ENCODE data around the gene FSIP1. TPM values are rescaled to one million over a fixed set of nuclear protein-coding genes. Genes with fewer than 3 reads are reported as not detected.

Gene FSIP1
- 1 to 10 TPM in 3 of 4 donors, not detected in 1; 1.9 to 8.6 (median 5.6) TPM for total RNA-seq

- H3K36me3 ChIP-seq: no peaks in the 10 kb centered on the region
- peak within 1 kb of the TSS; percentile 77 to 93 (median 88) for H3K27ac ChIP-seq
- WGBS, 2 donors (ENCODE audit: low coverage in 1 of 2): 1% methylated on average over 22 to 63 of the region's 64 CpGs
- peaks cover 4 to 22% (median 11%) of the 10 kb centered on the region in 4 donors for H3K4me1 ChIP-seq
- TF ChIP-seq POLR2A (IDR thresholded peaks at IDR 0.05) (peak; percentile 70), POLR2AphosphoS5 (IDR thresholded peaks at IDR 0.05) (peak; percentile 85 to 88 (median 88)), CTCF (IDR thresholded peaks at IDR 0.05) (no peak)
- no peaks in the 10 kb centered on the region for H3K9me3 ChIP-seq
- peak; percentile 98 for DNase-seq
- intact Hi-C loops (cut with DNase I; ENCODE audit: low total_unique reads): no loop called here
- in situ Hi-C loops (cut with MboI; ENCODE audit: low pct_ligation_motif_present in 1 of 4, low pct_unique_long_range_greater_than_20kb in 1 of 4, low sequenced_read_pairs in 3 of 4): loop anchor here in 1 of 4 donors (10.0 kb wide), 1 partner anchor 92 kb away; no protein-coding TSS in a partner anchor
- H3K27me3 ChIP-seq: no peaks in the 10 kb centered on the region
- peak within 1 kb of the TSS; percentile 68 to 84 (median 79) for H3K4me3 ChIP-seq
Observed at GRCh38 chr15:39782441-39783138, at the start of gene FSIP1. TSS of gene FSIP1 (minus strand) at chr15:39782841. CDS start at chr15:39776524, 6,317 bp downstream.

GRCh38 chr15:39830166-39830565, 47.5 kb upstream of the FSIP1 start:
- WGBS, 2 donors (ENCODE audit: low coverage in 1 of 2): 37 to 43% methylated on average over 1 of the region's 1 CpG
- H3K27me3 ChIP-seq: no peaks in the 10 kb centered on the region
- H3K36me3 ChIP-seq: no peaks in the 10 kb centered on the region
- intact Hi-C loops (cut with DNase I; ENCODE audit: low total_unique reads) (no loop called here), in situ Hi-C loops (cut with MboI; ENCODE audit: low pct_ligation_motif_present in 1 of 4, low pct_unique_long_range_greater_than_20kb in 1 of 4, low sequenced_read_pairs in 3 of 4) (no loop called here)
- no peaks in the 10 kb centered on the region for H3K9me3 ChIP-seq
- peaks cover 0 to 21% (median 2%) of the 10 kb centered on the region in 4 donors for H3K4me1 ChIP-seq
- TF ChIP-seq EP300 (IDR thresholded peaks at IDR 0.05; ENCODE audit: low read depth) (no peak), POLR2A (IDR thresholded peaks at IDR 0.05) (no peak)
- no peak overlapping the region for H3K27ac ChIP-seq
- H3K4me3 ChIP-seq: no peak overlapping the region
- DNase-seq: no peak

- H3K27ac ChIP-seq: peak overlapping the region in 2 of 4 donors; percentile 13 to 34
- 35 to 52% methylated on average over 4 to 6 of the region's 6 CpGs for WGBS, 2 donors (ENCODE audit: low coverage in 1 of 2)
Observed at GRCh38 chr15:39828374-39828931, 45.8 kb upstream of the FSIP1 start.

GRCh38 chr15:39826975-39827374, 44.3 kb upstream of the FSIP1 start:
- intact Hi-C loops (cut with DNase I; ENCODE audit: low total_unique reads) (no loop called here), in situ Hi-C loops (cut with MboI; ENCODE audit: low pct_ligation_motif_present in 1 of 4, low pct_unique_long_range_greater_than_20kb in 1 of 4, low sequenced_read_pairs in 3 of 4) (no loop called here)
- peaks cover 0 to 21% (median 2%) of the 10 kb centered on the region in 4 donors for H3K4me1 ChIP-seq
- no peak overlapping the region for H3K4me3 ChIP-seq
- WGBS, 2 donors (ENCODE audit: low coverage in 1 of 2): 94 to 100% methylated on average over 2 of the region's 2 CpGs
- no peaks in the 10 kb centered on the region for H3K9me3 ChIP-seq
- no peak for DNase-seq
- no peaks in the 10 kb centered on the region for H3K36me3 ChIP-seq
- TF ChIP-seq CTCF (IDR thresholded peaks at IDR 0.05) (no peak), EP300 (IDR thresholded peaks at IDR 0.05; ENCODE audit: low read depth) (no peak), POLR2A (IDR thresholded peaks at IDR 0.05) (no peak), POLR2AphosphoS5 (IDR thresholded peaks at IDR 0.05) (no peak)
- H3K27me3 ChIP-seq: no peaks in the 10 kb centered on the region
- H3K27ac ChIP-seq: no peak overlapping the region

More at GRCh38 chr15:39828374-39828931, 45.8 kb upstream of the FSIP1 start:
- TF ChIP-seq EP300 (IDR thresholded peaks at IDR 0.05; ENCODE audit: low read depth) (peak; percentile 83), POLR2A (IDR thresholded peaks at IDR 0.05) (no peak), CTCF (IDR thresholded peaks at IDR 0.05) (no peak), POLR2AphosphoS5 (IDR thresholded peaks at IDR 0.05) (peak; percentile 31 to 81 (median 69))
- Histone ChIP-seq H3K9me3 (no peaks in the 10 kb centered on the region), H3K36me3 (no peaks in the 10 kb centered on the region), H3K27me3 (no peaks in the 10 kb centered on the region), H3K4me3 (no peak overlapping the region), H3K4me1 (peaks cover 0 to 21% (median 2%) of the 10 kb centered on the region in 4 donors)
- intact Hi-C loops (cut with DNase I; ENCODE audit: low total_unique reads): no loop called here
- in situ Hi-C loops (cut with MboI; ENCODE audit: low pct_ligation_motif_present in 1 of 4, low pct_unique_long_range_greater_than_20kb in 1 of 4, low sequenced_read_pairs in 3 of 4): no loop called here
- peak; percentile 40 for DNase-seq
